K562 (cell line): Measurements from ENCODE around the gene KLHL6. TPM values are rescaled to one million over a fixed set of nuclear protein-coding genes. Genes with fewer than 3 reads are reported as not detected.

Experiments used
- ARHGAP35 ChIP-seq: fragments of 450-650 bp; IDR thresholded peaks from 2 replicates; pipeline ENCODE4 v1.6.1; 2018; ENCODE audit not compliant: partially characterized antibody
- BCL6 ChIP-seq: fragments of 250-450 bp; sonication (Bioruptor Pico); IDR thresholded peaks from 2 replicates; pipeline ENCODE4 v1.4.0; 2020
- DIDO1 ChIP-seq: fragments of 450-650 bp; IDR thresholded peaks from 2 replicates; pipeline ENCODE4 v1.6.1; 2016; ENCODE audit warnings: low read depth, missing biosample characterization, missing genetic modification characterization
- EP400 ChIP-seq: fragments of 450-650 bp; IDR thresholded peaks from 2 replicates; pipeline ENCODE4 v1.6.1; 2017; ENCODE audit warnings: antibody characterized with exemption, mild to moderate bottlenecking, moderate library complexity
- FOXP1 ChIP-seq: sonication (generic); formaldehyde crosslinking; IDR thresholded peaks from 2 replicates; pipeline ENCODE4 v1.8.0; 2022; ENCODE audit warnings: mild to moderate bottlenecking, missing genetic modification reagents
- JUND ChIP-seq, 2 experiments: IDR thresholded peaks; 2 replicates in 1 of 2; 3 replicates in 1 of 2; pipeline ENCODE4 v1.6.1; 2011; ENCODE audit warnings: borderline replicate concordance in 2 of 2, low read depth in 2 of 2, low read length in 2 of 2, improper control_type of control experiment in 1 of 2, missing biosample characterization in 1 of 2, missing genetic modification characterization in 1 of 2, missing genetic modification reagents in 1 of 2
- MCM3 ChIP-seq: fragments of 450-650 bp; IDR thresholded peaks from 2 replicates; pipeline ENCODE4 v1.6.1; 2016
- MTA2 ChIP-seq: fragments of 450-650 bp; IDR thresholded peaks from 2 replicates; pipeline ENCODE4 v1.6.1; 2016; ENCODE audit warnings: low read depth
- NCOA1 ChIP-seq: fragments of 450-650 bp; IDR thresholded peaks from 2 replicates; pipeline ENCODE4 v1.6.1; 2016; ENCODE audit warnings: low read depth
- PCBP1 ChIP-seq: fragments of 200-400 bp; formaldehyde crosslinking; IDR thresholded peaks from 2 replicates; pipeline ENCODE4 v1.6.1; 2018; ENCODE audit warnings: mild to moderate bottlenecking, low read depth, low read length; ENCODE audit not compliant: poor library complexity, severe bottlenecking
- REST ChIP-seq, 2 experiments: fragments of 450-650 bp; formaldehyde crosslinking in 1 of 2; IDR thresholded peaks; 2 replicates each; pipeline versions ENCODE4 v1.4.0 to v1.6.1; 2014 to 2020; ENCODE audit warnings: mild to moderate bottlenecking in 2 of 2, borderline replicate concordance in 1 of 2, low read depth in 1 of 2
- SIN3A ChIP-seq, 2 experiments: fragments of 150-350 bp in 1 of 2; IDR thresholded peaks; 2 replicates each; pipeline ENCODE4 v1.6.1; 2011 to 2016; ENCODE audit warnings: borderline replicate concordance in 2 of 2, low read depth in 2 of 2, low read length in 2 of 2, mild to moderate bottlenecking in 2 of 2, moderate library complexity in 2 of 2; ENCODE audit not compliant: control insufficient read depth in 1 of 2
- SMARCB1 ChIP-seq: IDR thresholded peaks from 2 replicates; pipeline ENCODE4 v1.6.1; 2011; ENCODE audit warnings: improper control_type of control experiment, low read depth; ENCODE audit not compliant: insufficient read length
- SRSF1 ChIP-seq: fragments of 200-400 bp; formaldehyde crosslinking; IDR thresholded peaks from 2 replicates; pipeline ENCODE4 v1.6.1; 2017; ENCODE audit warnings: mild to moderate bottlenecking, low read depth, low read length, moderate library complexity
- STAT5B ChIP-seq: fragments of 250-450 bp; sonication (Bioruptor Pico); IDR thresholded peaks from 2 replicates; pipeline ENCODE4 v1.8.0; 2021; ENCODE audit warnings: mild to moderate bottlenecking, inconsistent platforms
- TSC22D4 ChIP-seq: fragments of 450-650 bp; IDR thresholded peaks from 2 replicates; pipeline ENCODE4 v1.6.1; 2016; ENCODE audit warnings: missing genetic modification characterization, missing biosample characterization, control low read depth
- ZNF140 ChIP-seq: fragments of 250-450 bp; sonication (Bioruptor Pico); IDR thresholded peaks from 2 replicates; pipeline ENCODE4 v1.8.0; 2021; ENCODE audit warnings: moderate library complexity, mild to moderate bottlenecking, inconsistent platforms
- ZNF146 ChIP-seq: IDR thresholded peaks from one replicate; pipeline ENCODE4 v1.6.1; 2018; ENCODE audit warnings: missing compliant biosample characterization; ENCODE audit not compliant: unreplicated experiment
- ZNF655 ChIP-seq: fragments of 250-450 bp; sonication (Bioruptor Pico); IDR thresholded peaks from 2 replicates; pipeline ENCODE4 v1.5.0; 2021
- polyA plus RNA-seq, 8 experiments: library from polyadenylated mRNA; depleted of rRNA in 4 of 8; stranded (reverse) in 5 of 8; unstranded in 3 of 8; fragments of >200 nt; fragmentation: Nextera tagmentation in 2 of 8; fragmentation: Illumina TruSeq in 1 of 8; extraction: Ambion mirVana in 2 of 8; extraction: Trizol in 1 of 8; gene quantifications; 2 replicates each; pipeline versions ENCODE4 v1.2.1 to v1.2.3, GENCODE V29; 2011 to 2014; ENCODE audit warnings: inconsistent platforms in 1 of 8, missing spikeins in 1 of 8
- total RNA-seq, 7 experiments: library from RNA; depleted of rRNA in 6 of 7; stranded (reverse); fragments of >200 nt in 6 of 7; fragmentation: Illumina TruSeq in 2 of 7; extraction: Trizol in 2 of 7; gene quantifications; 2 replicates each; pipeline versions ENCODE4 v1.2.1 to v1.2.3, GENCODE V29; 2011 to 2021; ENCODE audit warnings: low replicate concordance in 1 of 7

KLHL6 gene
- total and polyA plus RNA-seq, 9 of the 15 experiments (the other 6 are each of a cell fraction or from before 2014, with no cell fraction given) = 0.18 to 2.1 (median 1.4) TPM

- peak; percentile 18; the same call in 1 of the 2 replicates for TF ChIP-seq REST (IDR thresholded peaks at IDR 0.05; ENCODE audit: borderline replicate concordance)
- no peak for TF ChIP-seq REST (CRISPR knock-in tag; IDR thresholded peaks at IDR 0.05; ENCODE audit: low read depth)
- TF ChIP-seq BCL6 (CRISPR knock-in tag) = no peak
- no peak for TF ChIP-seq ARHGAP35
- no peak for TF ChIP-seq ZNF655
- no peak; the same call in 1 of the 2 replicates for TF ChIP-seq NCOA1
- no peak for TF ChIP-seq SIN3A (IDR thresholded peaks at IDR 0.05; ENCODE audit: borderline replicate concordance in 2 of 2, control insufficient read depth in 1 of 2, low read depth in 2 of 2, low read length in 2 of 2)
- peak; percentile 54; the same call in 1 of the 2 replicates for TF ChIP-seq MTA2
- no peak for TF ChIP-seq DIDO1
- peak; percentile 50 for TF ChIP-seq EP400
- no peak for TF ChIP-seq STAT5B (CRISPR knock-in tag)
- TF ChIP-seq PCBP1 = no peak
- no peak for TF ChIP-seq SRSF1
- TF ChIP-seq FOXP1 (CRISPR knock-in tag) = no peak
- no peak for TF ChIP-seq TSC22D4 (tag)
- no peak for TF ChIP-seq ZNF140 (CRISPR knock-in tag)
- TF ChIP-seq ZNF146 (CRISPR knock-in tag) = no peak
- TF ChIP-seq MCM3 = no peak
- no peak for TF ChIP-seq SMARCB1
- peak; percentile 88 for TF ChIP-seq JUND (IDR thresholded peaks at IDR 0.05; ENCODE audit: borderline replicate concordance, low read depth, low read length)
- peak; percentile 77; the same call in 1 of the 3 replicates for TF ChIP-seq JUND (tag; IDR thresholded peaks at IDR 0.05; ENCODE audit: borderline replicate concordance, low read depth, low read length)
These were observed 22.7 kb downstream of the KLHL6 start (continued) for GRCh38 chr3:183532620-183533411.
